GM12872 (cell line): Measurements from ENCODE around the gene SH3BP5.

Experiments
- CTCF ChIP-seq: IDR thresholded peaks from 3 replicates; pipeline ENCODE4 v1.5.1; 2011; ENCODE audit warnings: low read depth, mild to moderate bottlenecking, low read length, moderate library complexity; ENCODE audit not compliant: insufficient read depth

SH3BP5 gene

GRCh38 chr3:15300323-15301078 lies 31.9 kb downstream of the SH3BP5 start:
- TF ChIP-seq CTCF = no peak

DNA sequence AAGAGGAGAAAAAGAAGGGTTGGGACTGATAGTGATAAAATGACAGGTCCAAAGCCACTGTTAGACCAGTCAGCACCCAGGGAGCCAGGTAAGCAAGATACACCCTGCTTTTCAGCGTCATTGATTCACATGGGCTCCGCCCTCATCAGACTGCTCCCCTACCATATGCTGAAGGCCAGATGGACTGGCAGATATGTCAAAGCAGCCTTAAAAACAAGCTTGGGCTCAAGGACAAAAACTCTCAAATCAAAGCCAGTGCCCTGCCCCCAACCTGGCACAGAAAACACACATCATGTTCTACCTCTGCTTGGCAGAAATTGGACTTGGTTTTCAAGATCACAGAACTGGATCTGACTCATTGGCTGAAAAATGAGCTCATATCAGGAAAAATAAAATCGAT lies 33.4 kb downstream of the SH3BP5 start:
- TF ChIP-seq CTCF = no peak

GRCh38 chr3:15298504-15298903 lies 33.9 kb downstream of the SH3BP5 start:
- TF ChIP-seq CTCF = no peak

GRCh38 chr3:15297608-15298350 lies 34.6 kb downstream of the SH3BP5 start:
- no peak for TF ChIP-seq CTCF

- no peak for TF ChIP-seq CTCF
Measured at GRCh38 chr3:15295506-15295905, 36.9 kb downstream of the SH3BP5 start.

GRCh38 chr3:15294929-15295328 lies 37.5 kb downstream of the SH3BP5 start:
- no peak for TF ChIP-seq CTCF

- no peak for TF ChIP-seq CTCF
Measured at GRCh38 chr3:15292765-15293522, 39.4 kb downstream of the SH3BP5 start.
